CD4-positive, alpha-beta T cell treated with Interferon alpha-2 for 1 hour (primary cell): Measurements from ENCODE around the gene RBM17.
"Not testable (repeated sequence)": the region's sequence is repeated elsewhere in the genome, so short reads cannot be mapped to it uniquely, and the experiment has no call there.

Experiments used
- DNase-seq, 2 donors: peaks; one replicate each; pipeline ENCODE4 v3.0.0-alpha.2; 2020 to 2022

RBM17 gene

DNA sequence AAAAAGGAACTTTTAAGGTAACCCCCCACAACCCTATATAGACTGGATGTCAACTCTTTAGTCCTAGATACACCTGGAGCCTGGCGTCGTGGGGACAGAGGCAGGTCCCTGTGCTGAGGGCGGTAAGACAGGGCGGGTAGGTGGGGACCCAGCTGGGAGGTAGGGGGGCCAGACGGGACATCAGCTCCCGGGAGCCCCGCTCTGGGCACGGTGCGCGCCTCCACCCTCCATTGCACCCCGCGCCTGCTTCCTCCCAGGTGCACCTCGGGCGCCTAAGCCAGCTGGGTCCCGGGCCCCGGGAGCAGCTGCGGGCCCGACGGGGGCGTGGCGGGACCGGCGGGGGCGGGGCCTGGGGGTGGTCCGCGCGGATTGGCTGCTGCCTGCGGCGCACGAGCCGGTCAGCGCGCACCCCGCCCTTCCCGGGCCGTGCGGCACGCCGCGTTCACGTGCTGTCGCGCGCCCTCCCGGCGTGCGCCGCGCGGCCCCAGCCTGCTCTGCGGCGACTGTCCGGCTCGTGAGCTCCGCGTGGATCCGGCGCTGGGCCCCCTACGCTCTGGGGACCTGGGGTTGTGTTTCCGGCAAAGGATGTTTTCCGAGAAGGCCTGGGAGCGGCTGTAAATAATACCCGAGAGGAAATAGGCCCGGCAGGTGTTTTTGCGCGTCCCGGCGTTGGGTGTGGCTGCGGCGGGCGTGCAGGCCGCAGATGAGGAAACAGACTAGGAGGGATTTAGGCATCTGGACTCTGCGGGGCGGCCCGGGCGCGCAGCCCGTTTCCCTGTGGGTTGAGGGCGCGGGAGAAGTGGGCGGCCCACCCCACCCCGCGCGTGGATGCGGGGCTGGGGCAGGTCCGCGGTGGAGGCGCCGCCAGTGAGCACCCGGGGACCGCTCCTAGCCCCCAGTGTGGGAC lies 74.8 kb downstream of the RBM17 start:
- DNase-seq, result peak; percentile 91 to 94

DNA sequence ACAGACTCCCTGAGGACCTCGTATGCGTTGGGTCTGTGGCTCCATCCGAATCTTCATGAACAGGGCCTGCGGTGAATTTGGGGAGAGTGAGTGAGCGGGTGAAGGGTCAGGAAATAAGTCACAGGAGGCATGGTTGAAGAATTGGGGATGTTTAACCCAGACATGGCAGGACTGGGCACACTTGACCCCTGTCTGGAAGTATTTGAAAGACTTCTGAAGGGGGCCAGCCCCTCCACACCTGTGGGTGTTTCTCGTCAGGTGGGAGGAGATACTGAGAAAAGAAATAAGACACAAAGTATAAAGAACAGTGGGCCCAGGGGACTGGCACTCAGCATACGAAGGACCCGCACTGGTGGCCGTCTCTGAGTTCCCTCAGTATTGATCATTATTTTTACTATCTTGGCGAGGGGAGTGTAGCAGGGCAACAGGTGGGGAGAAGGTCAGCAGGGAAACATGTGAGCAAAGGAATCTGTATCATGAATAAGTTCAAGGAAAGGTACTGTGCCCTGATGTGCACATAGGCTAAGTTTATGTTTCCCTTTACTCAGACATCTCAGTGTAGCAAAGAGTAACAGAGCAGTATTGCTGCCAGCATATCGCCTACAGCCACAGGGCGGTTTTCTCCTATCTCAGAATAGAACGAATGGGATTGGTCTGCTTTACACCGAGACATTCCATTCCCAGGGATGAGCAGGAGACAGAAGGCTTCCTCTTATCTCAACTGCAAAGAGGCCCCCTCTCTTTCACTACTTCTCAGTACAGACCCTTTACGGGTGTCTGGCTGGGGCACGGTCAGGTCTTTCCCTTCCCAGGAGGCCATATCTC lies 75.6 kb downstream of the RBM17 start:
- no peak for DNase-seq

DNA sequence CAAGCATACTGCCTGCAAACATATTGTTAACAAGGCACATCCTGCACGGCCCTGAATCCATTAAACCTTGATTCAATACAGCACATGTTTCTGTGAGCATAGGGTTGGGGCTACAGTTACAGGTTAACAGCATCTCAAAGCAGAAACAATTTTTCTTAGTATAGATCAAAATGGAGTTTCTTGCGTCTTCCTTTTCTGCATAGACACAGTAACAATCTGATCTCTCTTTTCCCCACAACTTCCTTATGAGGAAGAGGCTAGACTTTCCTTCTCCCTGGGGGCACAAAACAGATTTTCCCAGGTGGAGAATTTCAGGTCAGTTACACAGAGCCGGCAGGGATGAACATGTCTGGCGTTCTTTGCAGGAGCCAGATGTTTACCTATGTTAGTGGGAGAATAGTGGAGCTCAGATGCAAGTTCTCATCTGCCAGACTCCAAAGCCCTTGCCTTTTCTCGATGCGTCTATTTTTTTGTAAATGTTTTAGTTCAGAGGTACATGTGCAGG lies 76.4 kb downstream of the RBM17 start:
- DNase-seq, result no peak

DNA sequence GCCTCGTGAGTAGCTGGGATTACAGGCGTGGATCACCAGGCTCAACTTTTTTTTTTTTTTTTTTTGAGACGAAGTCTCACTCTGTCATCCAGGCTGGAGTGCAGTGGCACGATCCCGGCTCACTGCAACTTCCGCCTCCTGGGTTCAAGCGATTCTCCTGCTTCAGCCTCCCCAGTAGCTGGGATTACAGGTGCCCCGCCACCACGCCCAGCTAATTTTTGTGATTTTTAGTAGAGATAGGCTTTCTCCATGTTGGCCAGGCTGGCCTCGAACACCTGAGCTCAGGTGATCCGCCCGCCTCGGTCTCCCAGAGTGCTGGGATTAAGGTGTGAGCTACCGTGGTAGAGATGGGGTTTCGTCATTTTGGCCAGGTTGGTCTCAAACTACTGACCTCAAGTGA lies 77.1 kb downstream of the RBM17 start:
- not testable (repeated sequence) for DNase-seq
